SK-N-MC (cell line): ENCODE results near the gene ADH4.

Experiments used
- EZH2 ChIP-seq: fragments of 200-600 bp; sonication (generic); IDR thresholded peaks from one replicate; pipeline ENCODE4 v1.6.1; 2017; ENCODE audit warnings: antibody characterized with exemption
- FOXP2 ChIP-seq: optimal IDR thresholded peaks from 2 replicates; pipeline ENCODE3; 2011; ENCODE audit warnings: mild to moderate bottlenecking, moderate library complexity; ENCODE audit not compliant: insufficient read depth; ENCODE audit errors: extremely low read length, control extremely low read depth
- POLR2AphosphoS5 ChIP-seq: IDR thresholded peaks from 2 replicates; pipeline ENCODE4 v1.6.1; 2012; ENCODE audit warnings: mild to moderate bottlenecking, low read depth, low read length, borderline replicate concordance

DNA sequence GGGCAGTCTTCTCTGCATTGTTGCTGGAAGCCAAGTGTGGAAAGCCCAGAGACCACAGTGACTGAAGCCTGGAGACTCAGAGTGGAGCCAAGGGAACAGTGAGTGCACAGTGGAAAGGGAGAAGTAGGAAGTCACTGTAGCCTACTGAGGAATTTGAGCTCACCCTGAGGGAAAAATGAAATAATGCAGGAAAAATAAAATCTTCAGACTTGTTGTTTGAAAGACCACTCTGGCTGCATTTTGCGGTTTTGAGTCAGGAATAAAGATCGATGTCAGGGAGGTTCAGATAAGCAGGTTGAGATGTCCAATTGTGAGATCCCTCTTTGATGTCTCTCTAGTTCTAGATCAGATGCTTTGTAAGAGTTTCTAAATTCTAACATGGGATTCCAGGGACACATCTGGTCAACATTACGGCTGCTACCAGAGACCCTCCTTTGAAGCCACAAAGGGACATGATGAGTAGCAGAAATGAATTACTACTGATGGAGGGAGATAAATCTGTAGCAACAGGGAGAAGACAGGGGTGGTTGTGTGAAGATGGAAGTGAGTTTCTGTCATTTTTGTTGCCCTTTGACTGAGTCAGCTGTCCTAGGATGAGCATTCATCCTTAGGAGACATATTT, 8.4 kb downstream of the ADH4 start:
- no peak for TF ChIP-seq FOXP2
- TF ChIP-seq EZH2 = no peak
- TF ChIP-seq POLR2AphosphoS5 = no peak
